CD4-positive, alpha-beta T cell treated with Interleukin-15 for 1 hour (primary cell): ENCODE measurements around the gene GPR50.

Experiments
- DNase-seq: peaks from one replicate; pipeline ENCODE4 v3.0.0-alpha.2; 2020

Gene GPR50

GRCh38 chrX:151228935-151229334 is 52.6 kb downstream of the GPR50 start:
- DNase-seq, result no peak
